OCI-LY7 (cell line): Measurements from ENCODE around the gene KCNE5. TPM values are rescaled to one million over a fixed set of nuclear protein-coding genes. Genes with fewer than 3 reads are reported as not detected.

Experiments used
- BruUV-seq: library from RNA; stranded (reverse); fragments of 400-500 nt; replicated peaks from 2 replicates; lab custom pipeline; 2021; lab: Mats Ljungman, UMichigan
- CTCF ChIA-PET: fragments of 300-600 bp; sonication (Branson Sonifier 250); formaldehyde crosslinking; loops from one replicate; lab custom pipeline; 2022; ENCODE audit warnings: antibody characterized with exemption; ENCODE audit not compliant: unreplicated experiment; lab: Charles Lee
- POLR2A ChIA-PET: fragments of 300-600 bp; sonication (Branson Sonifier 250); formaldehyde crosslinking; loops from one replicate; lab custom pipeline; 2022; ENCODE audit warnings: antibody characterized with exemption; lab: Charles Lee
- DNase-seq: peaks from one replicate; pipeline ENCODE4 v3.0.0-alpha.2; 2015; ENCODE audit warnings: low spot score
- H2AFZ ChIP-seq: fragments of 200-600 bp; sonication (generic), shearing (Covaris generic); 2 replicates; pipeline ENCODE4 v1.6.1; 2014; ENCODE audit warnings: mild to moderate bottlenecking, antibody characterized with exemption, low read length, moderate library complexity
- H3K27ac ChIP-seq: fragments of 200-600 bp; sonication (generic); 2 replicates; pipeline ENCODE4 v1.5.1; 2014; ENCODE audit warnings: mixed run types, low read depth, mild to moderate bottlenecking, moderate library complexity, low read length, inconsistent platforms; ENCODE audit not compliant: poor library complexity, severe bottlenecking
- H3K36me3 ChIP-seq: fragments of 200-600 bp; sonication (generic); 2 replicates; pipeline ENCODE4 v1.6.1; 2014; ENCODE audit warnings: mild to moderate bottlenecking, antibody characterized with exemption, low read length, moderate library complexity, mixed read lengths; ENCODE audit not compliant: insufficient read depth
- H3K4me1 ChIP-seq: fragments of 200-600 bp; sonication (generic); 2 replicates; pipeline ENCODE4 v1.5.1; 2014; ENCODE audit warnings: mild to moderate bottlenecking, low read length; ENCODE audit not compliant: insufficient read depth, poor library complexity, severe bottlenecking
- H3K4me2 ChIP-seq: fragments of 200-600 bp; sonication (generic); 2 replicates; pipeline ENCODE4 v1.6.1; 2014; ENCODE audit warnings: mild to moderate bottlenecking, low read length
- H3K4me3 ChIP-seq: fragments of 200-600 bp; sonication (generic); 2 replicates; pipeline ENCODE4 v1.5.1; 2014; ENCODE audit warnings: mild to moderate bottlenecking, low read depth, low read length; ENCODE audit not compliant: poor library complexity, severe bottlenecking
- H3K79me2 ChIP-seq: fragments of 200-600 bp; sonication (generic); 2 replicates; pipeline ENCODE4 v1.6.1; 2016; ENCODE audit warnings: low read depth, mild to moderate bottlenecking, low read length, moderate library complexity, mixed read lengths; ENCODE audit not compliant: insufficient read depth
- H3K9me2 ChIP-seq: fragments of 200-600 bp; sonication (generic); 2 replicates; pipeline ENCODE4 v1.6.1; 2016; ENCODE audit warnings: mild to moderate bottlenecking, low read length, mixed read lengths; ENCODE audit not compliant: insufficient read depth
- H3K9me3 ChIP-seq: fragments of 200-600 bp; sonication (generic); 2 replicates; pipeline ENCODE4 v1.6.1; 2014; ENCODE audit warnings: mild to moderate bottlenecking, mixed run types, low read length, mixed read lengths
- H4K20me1 ChIP-seq: fragments of 200-600 bp; sonication (generic); 2 replicates; pipeline ENCODE4 v1.6.1; 2014; ENCODE audit warnings: mild to moderate bottlenecking, antibody characterized with exemption, low read length, moderate library complexity, mixed read lengths; ENCODE audit not compliant: insufficient read depth
- EZH2phosphoT487 ChIP-seq: fragments of 200-600 bp; sonication (generic); IDR thresholded peaks from 2 replicates; pipeline ENCODE4 v1.6.1; 2018; ENCODE audit warnings: low read depth, borderline replicate concordance, mild to moderate bottlenecking, mixed run types, antibody characterized with exemption, low read length, moderate library complexity, mixed read lengths
- intact Hi-C: fragments of 100-400 bp; cut with micrococcal nuclease; formaldehyde crosslinking; loops from one replicate; pipeline ENCODE4 v1.10.0; 2022; ENCODE audit not compliant: unreplicated experiment
- total RNA-seq, 2 experiments: library from RNA; depleted of rRNA in 1 of 2; stranded (reverse); fragments of >200 nt in 1 of 2; shearing (Covaris generic) in 1 of 2; gene quantifications; 2 replicates each; pipeline ENCODE4 v1.2.3, GENCODE V29; 2014 to 2022
- TF ChIP-seq, protein P1 (sequence below): fragments of 200-600 bp; sonication (generic); conservative IDR thresholded peaks from 2 replicates; pipeline ENCODE4 v1.5.1; 2014; ENCODE audit warnings: mild to moderate bottlenecking, antibody characterized with exemption, low read length, moderate library complexity, mixed read lengths

The KCNE5 gene
- total RNA-seq, 2 experiments from 2014 or later: not detected

DNA sequence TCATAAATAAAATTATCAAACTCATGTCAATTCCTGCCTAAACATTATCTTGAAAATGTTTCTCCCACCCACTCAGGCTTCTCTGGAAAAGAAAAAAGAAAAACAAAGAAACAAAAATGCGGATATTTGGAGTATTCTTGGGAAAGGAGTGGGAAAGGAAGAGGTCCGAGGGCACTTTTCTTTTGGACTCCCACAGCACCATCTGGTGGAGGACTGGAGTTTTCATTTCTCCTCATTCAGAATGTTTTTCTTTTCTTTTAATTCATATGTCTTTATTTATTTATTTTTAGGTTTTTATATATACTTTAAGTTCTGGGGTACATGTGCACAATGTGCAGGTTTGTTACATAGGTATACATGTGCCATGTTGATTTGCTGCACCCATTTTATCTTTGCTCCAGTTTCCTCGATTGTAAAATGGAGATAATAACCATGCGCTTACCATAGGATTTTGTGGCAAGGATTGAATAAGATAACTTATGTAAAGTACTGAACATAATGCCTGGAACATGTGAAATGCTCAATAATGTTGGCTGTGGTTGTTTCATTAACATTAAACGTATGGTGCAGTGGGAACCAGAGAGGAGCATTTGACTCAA is 8.0 kb upstream of the KCNE5 start:
- no TSS peak for BruUV-seq

DNA sequence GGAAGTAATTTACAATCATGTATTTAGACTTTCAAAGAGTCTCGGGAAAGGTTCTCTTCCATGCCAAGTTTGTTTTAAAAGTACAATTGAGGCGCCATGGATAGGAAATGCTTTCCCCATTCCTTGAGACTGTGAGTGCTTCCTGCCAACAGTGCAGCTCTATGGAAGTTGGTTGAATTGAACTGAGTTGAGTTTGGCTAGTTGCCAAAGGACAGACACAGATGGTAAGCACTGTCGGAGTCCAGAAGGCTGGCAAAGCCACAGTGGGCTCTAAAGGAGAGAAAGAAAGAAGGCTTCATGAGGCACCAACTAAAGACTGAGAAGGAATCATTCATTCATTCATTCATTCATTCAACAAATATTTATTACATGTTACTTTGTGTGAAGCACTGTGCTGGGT is 4.3 kb upstream of the KCNE5 start:
- Histone ChIP-seq H3K9me3 (no peaks in the 10 kb centered on the region), H3K27ac (no peak overlapping the region), H4K20me1 (no peaks in the 10 kb centered on the region; the same call in 1 of the 2 replicates), H3K4me2 (no peak overlapping the region), H2AFZ (no peak overlapping the region), H3K36me3 (no peaks in the 10 kb centered on the region), H3K9me2 (no peaks in the 10 kb centered on the region), H3K79me2 (no peaks in the 10 kb centered on the region), H3K4me3 (no peak overlapping the region), H3K4me1 (no peaks in the 10 kb centered on the region)
- ChIA-PET POLR2A (no interaction called here), CTCF (no interaction called here)
- no TSS peak for BruUV-seq
- no peak for DNase-seq
- TF ChIP-seq, protein P1, sequence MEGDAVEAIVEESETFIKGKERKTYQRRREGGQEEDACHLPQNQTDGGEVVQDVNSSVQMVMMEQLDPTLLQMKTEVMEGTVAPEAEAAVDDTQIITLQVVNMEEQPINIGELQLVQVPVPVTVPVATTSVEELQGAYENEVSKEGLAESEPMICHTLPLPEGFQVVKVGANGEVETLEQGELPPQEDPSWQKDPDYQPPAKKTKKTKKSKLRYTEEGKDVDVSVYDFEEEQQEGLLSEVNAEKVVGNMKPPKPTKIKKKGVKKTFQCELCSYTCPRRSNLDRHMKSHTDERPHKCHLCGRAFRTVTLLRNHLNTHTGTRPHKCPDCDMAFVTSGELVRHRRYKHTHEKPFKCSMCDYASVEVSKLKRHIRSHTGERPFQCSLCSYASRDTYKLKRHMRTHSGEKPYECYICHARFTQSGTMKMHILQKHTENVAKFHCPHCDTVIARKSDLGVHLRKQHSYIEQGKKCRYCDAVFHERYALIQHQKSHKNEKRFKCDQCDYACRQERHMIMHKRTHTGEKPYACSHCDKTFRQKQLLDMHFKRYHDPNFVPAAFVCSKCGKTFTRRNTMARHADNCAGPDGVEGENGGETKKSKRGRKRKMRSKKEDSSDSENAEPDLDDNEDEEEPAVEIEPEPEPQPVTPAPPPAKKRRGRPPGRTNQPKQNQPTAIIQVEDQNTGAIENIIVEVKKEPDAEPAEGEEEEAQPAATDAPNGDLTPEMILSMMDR: no peak
- no peak for TF ChIP-seq EZH2phosphoT487
- intact Hi-C loops: no loop called here

More for the DNA sequence above, 8.0 kb upstream of the KCNE5 start:
- Histone ChIP-seq H2AFZ (no peak overlapping the region), H3K36me3 (no peaks in the 10 kb centered on the region), H4K20me1 (no peaks in the 10 kb centered on the region; the same call in 1 of the 2 replicates), H3K27ac (no peak overlapping the region), H3K4me1 (no peaks in the 10 kb centered on the region), H3K79me2 (no peaks in the 10 kb centered on the region), H3K9me3 (no peaks in the 10 kb centered on the region), H3K4me2 (no peak overlapping the region), H3K9me2 (no peaks in the 10 kb centered on the region), H3K4me3 (no peak overlapping the region)
- intact Hi-C loops: loop anchor here (1.0 kb wide), 1 partner anchor 148 kb away; no protein-coding TSS in a partner anchor
- TF ChIP-seq, protein P1: peak; percentile 74
- no peak for TF ChIP-seq EZH2phosphoT487
- DNase-seq: peak; percentile 6
- CTCF ChIA-PET: no interaction called here
- POLR2A ChIA-PET: no interaction called here

DNA sequence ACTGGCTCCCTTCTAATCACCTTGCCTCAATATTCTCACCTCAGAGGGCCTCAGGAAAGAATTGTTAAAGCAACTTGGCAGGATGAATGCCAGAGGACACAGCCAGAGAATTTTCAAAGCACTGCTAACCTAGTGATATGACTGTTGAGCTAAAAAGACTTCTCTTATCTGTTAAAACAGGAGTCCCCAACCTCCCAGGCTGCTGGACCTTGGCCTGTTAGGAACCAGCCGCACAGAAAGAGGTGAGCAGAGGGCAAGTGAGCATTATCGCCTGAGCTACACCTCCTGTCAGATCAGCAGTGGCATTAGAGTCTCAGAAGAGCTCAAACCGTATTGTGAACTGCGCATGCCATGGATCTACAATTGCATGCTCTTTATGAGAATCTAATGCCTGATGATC is 1.7 kb upstream of the KCNE5 start:
- no peak overlapping the region for H3K4me3 ChIP-seq
- TF ChIP-seq, protein P1: no peak
- no peak for TF ChIP-seq EZH2phosphoT487
- H2AFZ ChIP-seq: no peak overlapping the region
- CTCF ChIA-PET: no interaction called here
- H3K4me2 ChIP-seq: no peak overlapping the region
- no TSS peak for BruUV-seq
- H4K20me1 ChIP-seq: no peaks in the 10 kb centered on the region
- no peaks in the 10 kb centered on the region for H3K36me3 ChIP-seq
- no peaks in the 10 kb centered on the region for H3K9me3 ChIP-seq
- H3K79me2 ChIP-seq: no peaks in the 10 kb centered on the region
- intact Hi-C loops: no loop called here
- no peaks in the 10 kb centered on the region for H3K4me1 ChIP-seq
- no peak overlapping the region for H3K27ac ChIP-seq
- no peaks in the 10 kb centered on the region for H3K9me2 ChIP-seq
- POLR2A ChIA-PET: interaction anchor here (0.6 kb wide), 1 partner anchor 38 kb away, joined by 5 read pairs; no protein-coding TSS in a partner anchor
- DNase-seq: no peak
